NCI-H446 treated with DMSO at 0.1 percent for 48 hours (cell line): Measurements from ENCODE around the gene PCDHGA1.
A peak's percentile ranks its signal among the peaks of the same experiment; 100 is the strongest.
"Not testable (repeated sequence)": the region's sequence is repeated elsewhere in the genome, so short reads cannot be mapped to it uniquely, and the experiment has no call there.

ENCODE experiments used
- DNase-seq: peaks from one replicate; lab custom pipeline; 2025; lab: John Stamatoyannopoulos, UW

The PCDHGA1 gene

DNA sequence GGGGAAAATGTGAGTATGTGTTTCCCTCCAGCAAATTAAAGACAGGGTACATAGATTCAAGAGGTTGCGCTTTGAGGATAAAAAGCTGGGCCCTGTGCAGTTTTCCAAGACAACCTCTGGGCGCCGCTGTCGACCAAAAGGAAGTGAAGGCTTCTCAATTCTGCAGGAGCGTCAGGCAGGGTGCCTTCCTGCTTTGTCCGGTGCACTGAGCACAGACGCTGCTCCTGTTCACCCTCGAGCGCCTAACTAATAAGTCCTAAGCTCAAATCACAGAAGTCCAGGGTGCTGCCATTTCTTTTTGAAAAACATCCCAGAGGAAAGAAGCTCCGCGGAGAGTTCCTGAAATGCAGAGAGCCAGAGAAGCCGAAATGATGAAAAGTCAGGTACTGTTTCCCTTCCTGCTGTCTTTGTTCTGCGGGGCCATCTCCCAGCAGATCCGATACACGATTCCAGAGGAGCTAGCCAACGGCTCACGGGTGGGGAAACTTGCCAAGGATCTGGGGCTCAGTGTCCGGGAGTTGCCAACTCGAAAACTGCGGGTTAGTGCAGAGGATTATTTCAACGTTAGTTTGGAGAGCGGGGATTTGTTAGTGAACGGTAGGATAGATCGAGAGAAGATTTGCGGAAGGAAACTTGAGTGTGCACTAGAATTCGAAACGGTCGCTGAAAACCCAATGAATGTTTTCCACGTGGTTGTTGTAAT is 19.8 kb downstream of the PCDHGA1 start, which contains the start of gene PCDHGB1:
PCDHGB1 (plus strand) TSS at position 183 of the 703 bp plus-strand sequence; CDS start at position 345, 162 bp downstream.
- DNase-seq: peak; percentile 9

DNA sequence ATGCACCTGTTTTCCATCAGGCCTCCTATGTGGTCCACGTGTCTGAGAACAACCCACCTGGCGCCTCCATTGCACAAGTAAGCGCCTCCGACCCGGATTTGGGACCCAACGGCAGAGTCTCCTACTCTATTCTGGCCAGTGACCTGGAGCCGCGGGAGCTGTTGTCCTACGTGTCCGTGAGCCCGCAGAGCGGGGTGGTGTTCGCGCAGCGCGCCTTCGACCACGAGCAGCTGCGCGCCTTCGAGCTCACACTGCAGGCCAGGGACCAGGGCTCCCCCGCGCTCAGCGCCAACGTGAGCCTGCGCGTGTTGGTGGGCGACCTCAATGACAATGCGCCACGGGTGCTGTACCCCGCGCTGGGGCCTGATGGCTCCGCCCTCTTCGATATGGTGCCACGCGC is 21.3 kb downstream of the PCDHGA1 start:
- no peak for DNase-seq

DNA sequence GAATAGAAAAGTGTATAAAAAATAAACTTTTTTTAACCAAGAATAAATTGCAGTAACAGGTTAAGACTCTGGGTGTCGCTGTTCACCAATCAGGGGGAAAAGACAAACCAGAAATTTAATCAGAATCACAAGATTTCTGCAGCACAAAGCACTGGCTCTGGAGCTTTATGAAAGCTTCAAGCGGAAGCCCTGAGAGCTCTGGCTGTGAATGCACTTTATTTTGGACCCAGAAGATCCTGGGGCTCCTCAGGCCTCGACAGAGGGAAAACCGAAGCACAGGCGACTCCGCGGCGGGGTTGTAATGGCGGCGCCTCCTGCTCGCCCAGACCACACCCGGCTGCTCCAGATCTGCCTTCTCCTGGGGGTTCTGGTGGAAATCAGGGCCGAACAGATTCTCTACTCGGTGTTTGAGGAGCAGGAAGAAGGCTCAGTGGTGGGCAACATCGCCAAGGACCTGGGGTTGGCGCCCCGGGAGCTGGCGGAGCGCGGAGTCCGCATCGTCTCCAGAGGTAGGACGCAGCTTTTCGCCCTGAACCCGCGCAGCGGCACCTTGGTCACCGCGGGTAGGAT is 24.7 kb downstream of the PCDHGA1 start, which contains the start of gene PCDHGA4:
PCDHGA4 (plus strand) TSS at position 122 of the 570 bp plus-strand sequence; CDS start at position 209, 87 bp downstream.
- DNase-seq: no peak

GRCh38 chr5:141355641-141356040 is 25.3 kb downstream of the PCDHGA1 start:
- DNase-seq: no peak

DNA sequence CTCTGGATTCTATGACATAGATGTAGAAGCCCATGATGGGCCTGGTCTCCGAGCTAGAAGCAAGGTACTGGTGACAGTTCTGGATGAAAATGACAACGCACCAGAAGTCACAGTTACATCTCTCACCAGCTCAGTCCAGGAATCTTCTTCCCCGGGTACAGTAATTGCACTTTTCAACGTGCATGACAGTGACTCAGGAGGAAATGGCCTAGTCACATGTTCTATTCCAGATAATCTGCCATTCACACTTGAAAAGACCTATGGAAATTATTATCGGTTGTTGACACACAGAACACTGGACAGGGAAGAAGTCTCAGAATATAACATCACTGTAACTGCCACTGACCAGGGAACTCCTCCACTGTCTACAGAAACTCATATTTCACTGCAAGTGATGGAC is 25.8 kb downstream of the PCDHGA1 start:
- DNase-seq: no peak

- no peak for DNase-seq
Measured at GRCh38 chr5:141356950-141357349, 26.6 kb downstream of the PCDHGA1 start.

- peak; percentile 51 for DNase-seq
Measured at GRCh38 chr5:141359790-141360426, 29.6 kb downstream of the PCDHGA1 start, which contains the start of gene PCDHGB2. Gene PCDHGB2 (plus strand): TSS chr5:141359994. CDS start chr5:141360136, 142 bp downstream.

DNA sequence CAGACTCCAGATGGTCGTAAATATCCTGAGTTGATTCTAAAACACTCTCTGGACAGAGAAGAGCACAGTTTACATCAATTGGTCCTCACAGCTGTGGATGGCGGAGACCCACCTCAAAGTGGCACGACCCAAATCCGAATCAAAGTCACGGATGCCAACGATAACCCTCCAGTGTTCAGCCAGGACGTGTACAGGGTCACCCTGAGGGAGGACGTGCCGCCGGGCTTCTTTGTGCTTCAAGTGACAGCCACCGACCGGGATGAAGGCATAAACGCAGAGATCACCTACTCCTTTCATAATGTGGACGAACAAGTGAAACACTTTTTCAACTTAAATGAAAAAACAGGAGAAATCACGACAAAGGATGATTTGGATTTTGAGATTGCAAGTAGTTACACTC is 30.4 kb downstream of the PCDHGA1 start:
- no peak for DNase-seq

DNA sequence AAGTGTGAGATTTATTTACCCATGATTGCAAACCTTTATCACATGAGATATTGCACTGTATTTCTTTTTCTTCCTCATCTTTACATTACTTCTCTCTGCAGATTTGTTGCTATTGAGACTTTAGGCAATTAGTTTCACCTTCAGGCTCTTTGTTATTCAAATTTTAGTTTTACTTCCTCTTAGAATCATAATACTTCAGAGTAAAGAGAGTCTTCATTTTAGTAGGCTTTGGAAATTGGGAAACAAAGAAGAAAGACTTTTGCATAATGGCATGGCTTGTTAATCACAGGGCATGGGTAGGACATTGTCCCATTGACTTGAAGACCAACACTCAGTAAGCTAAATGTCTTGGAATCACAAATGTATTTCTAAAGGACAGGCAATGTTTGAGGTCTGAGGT is 32.4 kb downstream of the PCDHGA1 start:
- no peak for DNase-seq

- DNase-seq: no peak
Measured at GRCh38 chr5:141363952-141364660, 33.8 kb downstream of the PCDHGA1 start, which contains the start of gene PCDHGA5. Gene PCDHGA5 (plus strand): TSS chr5:141364162. CDS start chr5:141364331, 169 bp downstream.

DNA sequence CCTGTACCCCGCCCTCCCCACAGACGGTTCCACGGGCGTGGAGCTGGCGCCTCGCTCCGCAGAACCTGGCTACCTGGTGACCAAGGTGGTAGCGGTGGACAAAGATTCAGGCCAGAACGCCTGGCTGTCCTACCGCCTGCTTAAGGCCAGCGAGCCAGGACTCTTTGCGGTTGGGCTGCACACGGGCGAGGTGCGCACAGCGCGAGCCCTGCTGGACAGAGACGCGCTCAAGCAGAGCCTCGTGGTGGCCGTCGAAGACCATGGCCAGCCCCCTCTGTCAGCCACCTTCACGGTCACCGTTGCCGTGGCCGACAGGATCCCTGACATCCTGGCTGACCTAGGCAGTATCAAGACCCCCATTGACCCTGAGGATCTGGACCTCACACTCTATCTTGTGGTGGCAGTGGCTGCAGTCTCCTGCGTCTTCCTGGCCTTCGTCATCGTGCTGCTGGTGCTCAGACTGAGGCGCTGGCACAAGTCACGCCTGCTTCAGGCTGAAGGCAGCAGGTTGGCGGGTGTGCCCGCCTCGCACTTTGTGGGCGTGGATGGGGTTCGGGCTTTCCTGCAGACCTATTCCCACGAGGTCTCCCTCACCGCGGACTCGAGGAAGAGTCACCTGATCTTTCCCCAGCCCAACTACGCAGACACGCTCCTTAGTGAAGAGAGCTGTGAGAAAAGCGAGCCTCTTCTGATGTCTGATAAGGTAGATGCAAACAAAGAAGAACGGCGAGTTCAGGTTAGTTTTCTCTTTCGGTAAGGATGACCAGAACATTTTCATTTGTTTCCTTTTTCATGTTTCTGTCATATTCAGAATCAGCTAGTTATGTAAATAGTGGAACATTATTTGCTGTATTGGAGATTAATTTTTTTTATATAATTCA is 35.9 kb downstream of the PCDHGA1 start:
- DNase-seq: no peak

- DNase-seq: no peak
Measured at GRCh38 chr5:141369994-141370848, 39.9 kb downstream of the PCDHGA1 start, which contains the start of gene PCDHGB3. Gene PCDHGB3 (plus strand): TSS chr5:141370242. CDS start chr5:141370395, 153 bp downstream.

DNA sequence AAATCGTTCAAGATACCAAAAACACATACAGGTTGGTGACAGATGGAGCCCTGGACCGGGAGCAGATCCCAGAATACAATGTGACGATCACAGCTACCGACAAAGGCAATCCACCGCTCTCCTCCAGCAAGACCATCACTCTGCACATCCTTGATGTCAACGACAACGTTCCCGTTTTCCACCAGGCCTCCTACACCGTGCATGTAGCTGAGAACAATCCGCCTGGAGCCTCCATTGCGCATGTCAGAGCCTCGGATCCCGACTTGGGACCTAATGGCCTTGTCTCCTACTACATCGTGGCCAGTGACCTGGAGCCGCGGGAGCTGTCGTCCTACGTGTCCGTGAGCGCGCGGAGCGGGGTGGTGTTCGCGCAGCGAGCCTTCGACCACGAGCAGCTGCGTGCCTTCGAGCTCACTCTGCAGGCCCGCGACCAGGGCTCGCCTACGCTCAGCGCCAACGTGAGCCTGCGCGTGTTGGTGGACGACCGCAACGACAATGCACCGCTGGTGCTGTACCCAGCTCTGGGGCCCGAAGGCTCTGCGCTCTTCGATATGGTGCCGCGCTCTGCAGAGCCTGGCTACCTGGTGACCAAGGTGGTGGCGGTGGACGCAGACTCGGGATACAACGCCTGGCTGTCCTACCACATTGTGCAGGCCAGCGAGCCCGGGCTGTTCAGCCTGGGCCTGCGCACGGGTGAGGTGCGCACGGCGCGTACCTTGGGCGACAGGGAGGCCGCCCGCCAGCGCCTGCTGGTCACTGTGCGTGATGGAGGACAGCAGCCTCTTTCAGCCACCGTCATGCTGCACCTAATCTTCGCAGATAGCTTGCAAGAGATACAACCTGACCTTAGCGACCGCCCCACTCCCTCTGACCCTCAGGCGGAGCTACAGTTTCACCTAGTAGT is 41.5 kb downstream of the PCDHGA1 start:
- no peak for DNase-seq

- DNase-seq: no peak
Measured at GRCh38 chr5:141373673-141374317, 43.5 kb downstream of the PCDHGA1 start, which contains the start of gene PCDHGA6. Gene PCDHGA6 (plus strand): TSS chr5:141373891. CDS start chr5:141374084, 193 bp downstream.

- DNase-seq: no peak
Measured at GRCh38 chr5:141374627-141375026, 44.3 kb downstream of the PCDHGA1 start.

GRCh38 chr5:141375444-141376155 is 45.3 kb downstream of the PCDHGA1 start:
- DNase-seq: not testable (repeated sequence)

GRCh38 chr5:141382469-141383294 is 52.4 kb downstream of the PCDHGA1 start, which contains the start of gene PCDHGA7:
Gene PCDHGA7 (plus strand): TSS chr5:141382742. CDS start chr5:141382900, 158 bp downstream.
- DNase-seq: no peak
